Fibroblast of villous mesenchyme (primary cell): ENCODE results near the gene DRC1. TPM values are rescaled to one million over a fixed set of nuclear protein-coding genes. Genes with fewer than 3 reads are reported as not detected.

Experiments used
- DNase-seq: peaks from one replicate; pipeline ENCODE4 v3.0.0-alpha.2; 2010; ENCODE audit warnings: low read depth
- H3K4me3 ChIP-seq: 2 replicates; pipeline ENCODE4 v1.5.1; 2011; ENCODE audit warnings: low read depth, mild to moderate bottlenecking, low read length
- total RNA-seq: library from RNA; depleted of rRNA; stranded (reverse); fragments of >200 nt; gene quantifications from 2 replicates; pipeline ENCODE4 v1.2.3, GENCODE V29; 2012
- TF ChIP-seq, protein P1 (sequence below): IDR thresholded peaks from 2 replicates; pipeline ENCODE4 v1.5.1; 2012; ENCODE audit warnings: low read depth, mild to moderate bottlenecking, low read length; ENCODE audit not compliant: insufficient read depth

Gene DRC1
- total RNA-seq, 1 donor: not detected

- DNase-seq: no peak
- TF ChIP-seq, protein P1, sequence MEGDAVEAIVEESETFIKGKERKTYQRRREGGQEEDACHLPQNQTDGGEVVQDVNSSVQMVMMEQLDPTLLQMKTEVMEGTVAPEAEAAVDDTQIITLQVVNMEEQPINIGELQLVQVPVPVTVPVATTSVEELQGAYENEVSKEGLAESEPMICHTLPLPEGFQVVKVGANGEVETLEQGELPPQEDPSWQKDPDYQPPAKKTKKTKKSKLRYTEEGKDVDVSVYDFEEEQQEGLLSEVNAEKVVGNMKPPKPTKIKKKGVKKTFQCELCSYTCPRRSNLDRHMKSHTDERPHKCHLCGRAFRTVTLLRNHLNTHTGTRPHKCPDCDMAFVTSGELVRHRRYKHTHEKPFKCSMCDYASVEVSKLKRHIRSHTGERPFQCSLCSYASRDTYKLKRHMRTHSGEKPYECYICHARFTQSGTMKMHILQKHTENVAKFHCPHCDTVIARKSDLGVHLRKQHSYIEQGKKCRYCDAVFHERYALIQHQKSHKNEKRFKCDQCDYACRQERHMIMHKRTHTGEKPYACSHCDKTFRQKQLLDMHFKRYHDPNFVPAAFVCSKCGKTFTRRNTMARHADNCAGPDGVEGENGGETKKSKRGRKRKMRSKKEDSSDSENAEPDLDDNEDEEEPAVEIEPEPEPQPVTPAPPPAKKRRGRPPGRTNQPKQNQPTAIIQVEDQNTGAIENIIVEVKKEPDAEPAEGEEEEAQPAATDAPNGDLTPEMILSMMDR: no peak
- no peak overlapping the region for H3K4me3 ChIP-seq
Measured at GRCh38 chr2:26382564-26382963, 19.2 kb upstream of the DRC1 start.

GRCh38 chr2:26384183-26384582 is 17.5 kb upstream of the DRC1 start:
- no peak for DNase-seq
- TF ChIP-seq, protein P1: no peak
- no peak overlapping the region for H3K4me3 ChIP-seq

DNA sequence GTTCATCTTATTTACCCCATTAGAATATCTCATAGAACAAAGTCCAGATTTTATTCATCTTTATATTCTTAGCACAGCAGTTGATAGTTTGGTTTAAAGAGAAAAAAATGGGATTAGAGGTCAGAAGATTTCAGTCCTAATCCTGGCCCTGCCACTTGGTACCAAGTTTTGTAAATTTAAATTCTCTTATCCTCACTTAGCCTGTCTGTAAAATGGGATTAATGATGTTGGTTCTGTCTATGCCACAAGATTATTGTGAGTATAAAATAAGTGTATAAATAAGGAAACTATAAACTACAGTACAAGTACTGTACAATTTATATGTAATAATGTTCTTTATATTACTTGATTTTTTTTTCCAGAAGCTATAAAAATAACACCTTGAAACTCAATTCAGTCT is 17.1 kb upstream of the DRC1 start:
- no peak for DNase-seq
- H3K4me3 ChIP-seq: no peak overlapping the region
- TF ChIP-seq, protein P1: no peak

GRCh38 chr2:26387189-26387588 is 14.5 kb upstream of the DRC1 start:
- no peak overlapping the region for H3K4me3 ChIP-seq
- TF ChIP-seq, protein P1: no peak
- DNase-seq: no peak

GRCh38 chr2:26394694-26395093 is 7.0 kb upstream of the DRC1 start:
- H3K4me3 ChIP-seq: no peak overlapping the region
- DNase-seq: peak; percentile 10
- TF ChIP-seq, protein P1: no peak

DNA sequence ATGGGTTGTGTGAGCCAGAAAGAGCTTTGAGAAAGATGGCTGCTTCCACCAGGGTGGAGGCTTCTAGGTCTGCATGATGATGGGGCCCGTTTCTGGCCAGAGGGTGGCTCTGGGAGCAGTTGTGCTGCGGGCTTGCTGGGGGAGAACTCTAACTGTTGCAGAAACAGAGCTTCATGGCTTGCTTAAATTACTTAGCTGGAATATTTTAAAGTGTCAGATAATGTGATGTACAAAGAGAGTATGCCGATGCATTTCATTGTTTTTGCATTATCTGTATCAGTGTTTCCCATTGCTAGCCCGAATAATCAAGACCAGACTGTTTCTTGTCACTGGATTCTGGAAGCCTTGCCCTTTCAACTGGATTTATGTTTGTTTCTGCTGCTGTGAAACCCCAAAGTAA is 6.3 kb upstream of the DRC1 start:
- TF ChIP-seq, protein P1: no peak
- no peak overlapping the region for H3K4me3 ChIP-seq
- no peak for DNase-seq

DNA sequence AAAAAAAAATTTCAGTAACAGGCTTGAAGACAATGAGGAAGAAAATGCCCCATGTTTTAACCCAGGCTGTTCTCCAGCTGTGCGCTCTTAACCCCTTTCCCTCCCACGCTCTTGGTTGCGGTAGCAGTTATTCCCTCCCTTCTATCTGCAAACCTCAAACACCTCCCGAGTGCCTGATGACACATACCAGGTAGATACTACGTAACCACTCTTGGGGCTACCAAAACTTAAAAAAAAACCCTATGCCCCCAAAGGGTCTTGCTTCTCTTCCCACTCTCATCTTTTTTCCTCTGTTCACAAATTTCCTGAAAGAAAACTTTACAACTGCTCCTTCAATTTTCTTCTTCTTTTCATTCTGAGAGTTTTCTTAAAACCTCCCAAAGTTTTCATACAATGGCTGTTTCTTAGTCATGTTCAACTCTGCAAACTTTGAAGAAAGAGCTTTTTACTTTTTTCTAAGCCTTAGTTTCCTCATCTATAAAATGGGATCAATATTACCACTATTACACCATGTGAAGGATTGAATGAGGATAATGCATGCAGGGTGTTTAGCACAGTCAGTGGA is 4.9 kb upstream of the DRC1 start:
- no peak for DNase-seq
- TF ChIP-seq, protein P1: no peak
- no peak overlapping the region for H3K4me3 ChIP-seq
